Measurements from ENCODE around the gene TEX10.

DNA sequence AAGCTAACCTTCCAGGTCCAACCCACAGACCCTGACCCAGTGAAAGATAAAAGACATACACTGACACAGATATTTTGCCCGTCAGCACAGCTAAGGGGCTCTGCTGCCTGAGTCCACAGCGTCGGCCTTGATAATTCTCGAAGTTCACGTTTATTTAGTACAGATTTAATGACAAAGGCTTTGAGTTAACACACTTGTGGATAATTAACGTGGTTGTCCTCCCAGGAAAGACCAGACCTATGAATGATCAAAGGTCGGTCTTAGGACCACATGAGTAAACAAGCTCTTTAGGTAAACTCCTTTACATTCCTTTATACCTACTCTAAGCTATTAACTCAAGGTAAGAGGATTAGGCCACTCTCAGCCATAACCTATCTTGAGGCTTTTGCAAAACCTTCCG, 11.3 kb upstream of the TEX10 start:
- TF ChIP-seq, protein P1, sequence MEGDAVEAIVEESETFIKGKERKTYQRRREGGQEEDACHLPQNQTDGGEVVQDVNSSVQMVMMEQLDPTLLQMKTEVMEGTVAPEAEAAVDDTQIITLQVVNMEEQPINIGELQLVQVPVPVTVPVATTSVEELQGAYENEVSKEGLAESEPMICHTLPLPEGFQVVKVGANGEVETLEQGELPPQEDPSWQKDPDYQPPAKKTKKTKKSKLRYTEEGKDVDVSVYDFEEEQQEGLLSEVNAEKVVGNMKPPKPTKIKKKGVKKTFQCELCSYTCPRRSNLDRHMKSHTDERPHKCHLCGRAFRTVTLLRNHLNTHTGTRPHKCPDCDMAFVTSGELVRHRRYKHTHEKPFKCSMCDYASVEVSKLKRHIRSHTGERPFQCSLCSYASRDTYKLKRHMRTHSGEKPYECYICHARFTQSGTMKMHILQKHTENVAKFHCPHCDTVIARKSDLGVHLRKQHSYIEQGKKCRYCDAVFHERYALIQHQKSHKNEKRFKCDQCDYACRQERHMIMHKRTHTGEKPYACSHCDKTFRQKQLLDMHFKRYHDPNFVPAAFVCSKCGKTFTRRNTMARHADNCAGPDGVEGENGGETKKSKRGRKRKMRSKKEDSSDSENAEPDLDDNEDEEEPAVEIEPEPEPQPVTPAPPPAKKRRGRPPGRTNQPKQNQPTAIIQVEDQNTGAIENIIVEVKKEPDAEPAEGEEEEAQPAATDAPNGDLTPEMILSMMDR (conservative IDR thresholded peaks at IDR 0.05 in 1 of 2, IDR thresholded peaks at IDR 0.05 in 1 of 2; ENCODE audit: extremely low read depth in 1 of 2, insufficient read depth in 1 of 2, low read depth in 1 of 2, low read length in 2 of 2) = no peak
- TF ChIP-seq EZH2 (IDR thresholded peaks at IDR 0.05; ENCODE audit: borderline replicate concordance, low read length) = no peak
